NT2/D1 (cell line): ENCODE measurements around the gene TRAPPC2L.

Experiments used
- YY1 ChIP-seq: IDR thresholded peaks from 2 replicates; pipeline ENCODE4 v1.6.1; 2011; ENCODE audit not compliant: insufficient read length, insufficient read depth
- ZNF274 ChIP-seq: IDR thresholded peaks from 2 replicates; pipeline ENCODE4 v1.6.1; 2011; ENCODE audit warnings: mild to moderate bottlenecking, low read depth, low read length

- TF ChIP-seq YY1 = no peak
- no peak for TF ChIP-seq ZNF274
Observed at GRCh38 chr16:88871730-88872416, 14.9 kb downstream of the TRAPPC2L start.
